HG03469 (cell line): ENCODE results near the gene POLR3K.

Experiments used
- ATAC-seq: cut with Tn5 transposase; IDR thresholded peaks from one replicate; pipeline ENCODE4 v1.9.1; 2021; ENCODE audit warnings: mild to moderate bottlenecking, moderate library complexity, moderate number of reproducible peaks; ENCODE audit not compliant: unreplicated experiment

The POLR3K gene

GRCh38 chr16:79151-80054 lies 26.0 kb upstream of the POLR3K start:
- no peak for ATAC-seq

GRCh38 chr16:78444-79150 lies 25.2 kb upstream of the POLR3K start:
- ATAC-seq = peak; percentile 10

- ATAC-seq = peak; percentile 40
These were observed 24.5 kb upstream of the POLR3K start, which contains the start of gene MPG for GRCh38 chr16:77807-78443. Gene MPG (plus strand): TSS chr16:78225. CDS start chr16:78310, 85 bp downstream.

GRCh38 chr16:77273-77806 lies 23.9 kb upstream of the POLR3K start:
- no peak for ATAC-seq

- no peak for ATAC-seq
These were observed 23.3 kb upstream of the POLR3K start for GRCh38 chr16:76535-77272.

GRCh38 chr16:75580-76501 lies 22.4 kb upstream of the POLR3K start:
- ATAC-seq = no peak

GRCh38 chr16:74747-75334 lies 21.4 kb upstream of the POLR3K start:
- no peak for ATAC-seq

GRCh38 chr16:74051-74746 lies 20.8 kb upstream of the POLR3K start:
- no peak for ATAC-seq

- ATAC-seq = no peak
These were observed 19.4 kb upstream of the POLR3K start, which contains the start of gene RHBDF1 for GRCh38 chr16:72561-73548. Gene RHBDF1 (minus strand): TSS chr16:72631. CDS start chr16:65015, 7,616 bp downstream.

- ATAC-seq = no peak
These were observed 18.4 kb upstream of the POLR3K start for GRCh38 chr16:71540-72401.

- ATAC-seq = no peak
These were observed 17.8 kb upstream of the POLR3K start for GRCh38 chr16:71210-71539.

- no peak for ATAC-seq
These were observed 15.8 kb upstream of the POLR3K start for GRCh38 chr16:69181-69580.

GRCh38 chr16:67884-68789 lies 14.7 kb upstream of the POLR3K start:
- ATAC-seq = no peak

GRCh38 chr16:67183-67791 lies 13.9 kb upstream of the POLR3K start:
- ATAC-seq = no peak
